A549 (cell line): ENCODE measurements around the gene ANK3.

Experiments used
- CEBPB ChIP-seq, 2 experiments: fragments of >200 bp in 1 of 2; sonication (Bioruptor Twin) in 1 of 2; formaldehyde crosslinking in 1 of 2; IDR thresholded peaks; 2 replicates each; pipeline ENCODE4 v1.6.1; 2012 to 2016
- CTCF ChIP-seq: fragments of >200 bp; sonication (Bioruptor Twin); formaldehyde crosslinking; IDR thresholded peaks from 3 replicates; pipeline ENCODE4 v1.5.1; 2016
- ESRRA ChIP-seq: fragments of 150-350 bp; IDR thresholded peaks from 2 replicates; pipeline ENCODE4 v1.6.1; 2014; ENCODE audit warnings: mild to moderate bottlenecking, low read length, borderline replicate concordance
- HMGXB4 ChIP-seq: fragments of 250-450 bp; sonication (Bioruptor Pico); IDR thresholded peaks from 2 replicates; pipeline ENCODE4 v1.5.0; 2021; ENCODE audit warnings: mild to moderate bottlenecking, moderate library complexity, borderline replicate concordance
- JUN ChIP-seq, 2 experiments: fragments of >200 bp; sonication (Bioruptor Twin); formaldehyde crosslinking; IDR thresholded peaks; 2 replicates in 1 of 2; 3 replicates in 1 of 2; pipeline ENCODE4 v1.6.1; 2016 to 2017
- JUNB ChIP-seq: fragments of >200 bp; sonication (Bioruptor Twin); formaldehyde crosslinking; IDR thresholded peaks from 2 replicates; pipeline ENCODE4 v1.6.1; 2016
- KDM1A ChIP-seq: fragments of 200-600 bp; sonication (generic); IDR thresholded peaks from 2 replicates; pipeline ENCODE4 v1.6.1; 2016; ENCODE audit warnings: low read depth, mild to moderate bottlenecking
- MYC ChIP-seq: IDR thresholded peaks from 2 replicates; pipeline ENCODE4 v1.6.1; 2012; ENCODE audit warnings: mild to moderate bottlenecking, inconsistent platforms, low read length, improper control_type of control experiment, borderline replicate concordance
- NPAS2 ChIP-seq: fragments of 250-450 bp; sonication (Bioruptor Pico); IDR thresholded peaks from 2 replicates; pipeline ENCODE4 v1.8.0; 2022; ENCODE audit warnings: mild to moderate bottlenecking, moderate library complexity, borderline replicate concordance
- POLR2A ChIP-seq: IDR thresholded peaks from 2 replicates; pipeline ENCODE4 v1.6.1; 2012; ENCODE audit warnings: mild to moderate bottlenecking, low read length
- RAD21 ChIP-seq, 2 experiments: fragments of >200 bp in 1 of 2; sonication (Bioruptor Twin) in 1 of 2; formaldehyde crosslinking in 1 of 2; IDR thresholded peaks in 1 of 2; conservative IDR thresholded peaks in 1 of 2; 2 replicates in 1 of 2; 3 replicates in 1 of 2; pipeline ENCODE4 v1.6.1; 2012 to 2018; ENCODE audit warnings: inconsistent platforms in 1 of 2
- SREBF2 ChIP-seq: fragments of 450-650 bp; IDR thresholded peaks from 2 replicates; pipeline ENCODE4 v1.6.1; 2014; ENCODE audit warnings: mild to moderate bottlenecking, moderate library complexity
- USF2 ChIP-seq: fragments of 450-650 bp; IDR thresholded peaks from 2 replicates; pipeline ENCODE4 v1.6.1; 2014; ENCODE audit warnings: antibody characterized with exemption

- TF ChIP-seq CTCF = no peak
- TF ChIP-seq USF2 = no peak
- TF ChIP-seq RAD21 (conservative IDR thresholded peaks at IDR 0.05 in 1 of 2, IDR thresholded peaks at IDR 0.05 in 1 of 2) = no peak
- no peak for TF ChIP-seq ESRRA
- TF ChIP-seq NPAS2 (CRISPR knock-in tag) = no peak
- TF ChIP-seq POLR2A = no peak
- no peak for TF ChIP-seq SREBF2
- TF ChIP-seq HMGXB4 = no peak
- TF ChIP-seq KDM1A = no peak
- TF ChIP-seq JUNB = no peak
- no peak for TF ChIP-seq JUN (IDR thresholded peaks at IDR 0.05)
- TF ChIP-seq MYC = no peak
- no peak for TF ChIP-seq CEBPB (IDR thresholded peaks at IDR 0.05)
Observed at GRCh38 chr10:60289800-60290199, 99.9 kb downstream of the ANK3 start.
